A549 (cell line): ENCODE data around the gene FGD5. TPM values are rescaled to one million over a fixed set of nuclear protein-coding genes. Genes with fewer than 3 reads are reported as not detected.
A peak's percentile ranks its signal among the peaks of the same experiment; 100 is the strongest.

Experiments
- ATAC-seq, 2 experiments: fragments of 200-7000 bp in 1 of 2; fragments of >200 bp in 1 of 2; cut with Nextera tagmentation in 1 of 2; cut with Tn5 transposase in 1 of 2; 3 replicates each; pipeline versions ENCODE4 v1.8.0 to v1.9.1; 2018 to 2020; ENCODE audit warnings: mild to moderate bottlenecking in 1 of 2, moderate library complexity in 1 of 2
- CTCF ChIA-PET: fragments of 300-600 bp; sonication (Branson Sonifier 250); formaldehyde crosslinking; extraction: SDS; loops from one replicate; lab custom pipeline; 2021; ENCODE audit warnings: antibody characterized with exemption, inconsistent platforms; lab: Yijun Ruan, JAX
- POLR2A ChIA-PET: fragments of 350-600 bp; formaldehyde crosslinking; extraction: SDS; loops from one replicate; lab custom pipeline; 2021; ENCODE audit warnings: antibody characterized with exemption, inconsistent platforms; lab: Yijun Ruan, JAX
- DNase-seq, 2 experiments: peaks; one replicate each; pipeline versions ENCODE4 v3.0.0 to v3.0.0-alpha.2; 2011 to 2016; ENCODE audit warnings: low read depth in 1 of 2, low spot score in 1 of 2
- FAIRE-seq: peaks from 2 replicates; lab custom pipeline; 2011; peaks lifted over from hg19 to GRCh38; lab: Jason Lieb, UNC
- H3K27ac ChIP-seq, 2 experiments: fragments of >200 bp; sonication (Bioruptor Twin); formaldehyde crosslinking; 3 replicates each; pipeline ENCODE4 v1.5.1; 2016 to 2017
- H3K4me1 ChIP-seq: fragments of >200 bp; sonication (Bioruptor Twin); formaldehyde crosslinking; 3 replicates; pipeline ENCODE4 v1.6.1; 2016
- H3K4me2 ChIP-seq: fragments of >200 bp; sonication (Bioruptor Twin); formaldehyde crosslinking; 3 replicates; pipeline ENCODE4 v1.6.1; 2016
- H3K4me3 ChIP-seq: fragments of >200 bp; sonication (Bioruptor Twin); formaldehyde crosslinking; 3 replicates; pipeline ENCODE4 v1.5.1; 2016
- H3K9me3 ChIP-seq: fragments of >200 bp; sonication (Bioruptor Twin); formaldehyde crosslinking; 3 replicates; pipeline ENCODE4 v1.6.1; 2016
- CEBPB ChIP-seq, 2 experiments: fragments of >200 bp in 1 of 2; sonication (Bioruptor Twin) in 1 of 2; formaldehyde crosslinking in 1 of 2; IDR thresholded peaks; 2 replicates each; pipeline ENCODE4 v1.6.1; 2012 to 2016
- CHD2 ChIP-seq: fragments of 150-350 bp; IDR thresholded peaks from 2 replicates; pipeline ENCODE4 v1.6.1; 2014; ENCODE audit warnings: low read length; ENCODE audit not compliant: partially characterized antibody
- HDAC2 ChIP-seq: fragments of 200-600 bp; sonication (generic); IDR thresholded peaks from 2 replicates; pipeline ENCODE4 v1.6.1; 2016
- JUN ChIP-seq, 2 experiments: fragments of >200 bp; sonication (Bioruptor Twin); formaldehyde crosslinking; IDR thresholded peaks; 2 replicates in 1 of 2; 3 replicates in 1 of 2; pipeline ENCODE4 v1.6.1; 2016 to 2017
- JUNB ChIP-seq: fragments of >200 bp; sonication (Bioruptor Twin); formaldehyde crosslinking; IDR thresholded peaks from 2 replicates; pipeline ENCODE4 v1.6.1; 2016
- KDM1A ChIP-seq: fragments of 200-600 bp; sonication (generic); IDR thresholded peaks from 2 replicates; pipeline ENCODE4 v1.6.1; 2016; ENCODE audit warnings: low read depth, mild to moderate bottlenecking
- KDM5A ChIP-seq: fragments of 200-600 bp; sonication (generic); IDR thresholded peaks from 2 replicates; pipeline ENCODE4 v1.6.1; 2016; ENCODE audit warnings: antibody characterized with exemption, mild to moderate bottlenecking
- MAX ChIP-seq: IDR thresholded peaks from 2 replicates; pipeline ENCODE4 v1.6.1; 2012
- MAZ ChIP-seq: fragments of 150-350 bp; IDR thresholded peaks from 2 replicates; pipeline ENCODE4 v1.6.1; 2014; ENCODE audit warnings: antibody characterized with exemption, low read depth, low read length, borderline replicate concordance
- MYC ChIP-seq: IDR thresholded peaks from 2 replicates; pipeline ENCODE4 v1.6.1; 2012; ENCODE audit warnings: mild to moderate bottlenecking, inconsistent platforms, low read length, improper control_type of control experiment, borderline replicate concordance
- NR3C1 ChIP-seq: fragments of >200 bp; sonication (Bioruptor Twin); formaldehyde crosslinking; IDR thresholded peaks from 3 replicates; pipeline ENCODE4 v1.6.1; 2017
- PBX3 ChIP-seq: IDR thresholded peaks from 2 replicates; pipeline ENCODE4 v1.6.1; 2012
- PHF8 ChIP-seq: fragments of 200-600 bp; sonication (generic); IDR thresholded peaks from 2 replicates; pipeline ENCODE4 v1.6.1; 2016; ENCODE audit warnings: low read depth, mild to moderate bottlenecking, antibody characterized with exemption, moderate library complexity, borderline replicate concordance
- POLR2A ChIP-seq: IDR thresholded peaks from 2 replicates; pipeline ENCODE4 v1.6.1; 2012; ENCODE audit warnings: mild to moderate bottlenecking, low read length
- POLR2AphosphoS2 ChIP-seq: conservative IDR thresholded peaks from 2 replicates; pipeline ENCODE4 v1.6.1; 2012; ENCODE audit warnings: low read length, improper control_type of control experiment, inconsistent platforms
- RAD21 ChIP-seq, 2 experiments: fragments of >200 bp in 1 of 2; sonication (Bioruptor Twin) in 1 of 2; formaldehyde crosslinking in 1 of 2; IDR thresholded peaks in 1 of 2; conservative IDR thresholded peaks in 1 of 2; 2 replicates in 1 of 2; 3 replicates in 1 of 2; pipeline ENCODE4 v1.6.1; 2012 to 2018; ENCODE audit warnings: inconsistent platforms in 1 of 2
- RCOR1 ChIP-seq: fragments of 150-350 bp; IDR thresholded peaks from 2 replicates; pipeline ENCODE4 v1.6.1; 2014; ENCODE audit warnings: antibody characterized with exemption, low read length, low read depth
- REST ChIP-seq: fragments of 200-600 bp; sonication (generic); IDR thresholded peaks from 2 replicates; pipeline ENCODE4 v1.6.1; 2016; ENCODE audit warnings: antibody characterized with exemption, mild to moderate bottlenecking, moderate library complexity
- RFX5 ChIP-seq: fragments of 450-650 bp; IDR thresholded peaks from 2 replicates; pipeline ENCODE4 v1.7.1; 2014; ENCODE audit warnings: antibody characterized with exemption, mild to moderate bottlenecking, moderate library complexity
- RNF2 ChIP-seq: fragments of 200-600 bp; sonication (generic); IDR thresholded peaks from 2 replicates; pipeline ENCODE4 v1.6.1; 2016; ENCODE audit warnings: low read depth, mild to moderate bottlenecking, antibody characterized with exemption, moderate library complexity, borderline replicate concordance
- SMC3 ChIP-seq: fragments of >200 bp; sonication (Bioruptor Twin); formaldehyde crosslinking; IDR thresholded peaks from 3 replicates; pipeline ENCODE4 v1.6.1; 2018; ENCODE audit warnings: inconsistent platforms
- TFCP2L1 ChIP-seq: fragments of 250-450 bp; sonication (Bioruptor Pico); IDR thresholded peaks from 2 replicates; pipeline ENCODE4 v1.5.0; 2021; ENCODE audit warnings: mild to moderate bottlenecking
- ZFP36 ChIP-seq: fragments of 450-650 bp; IDR thresholded peaks from 2 replicates; pipeline ENCODE4 v1.6.1; 2014; ENCODE audit warnings: borderline replicate concordance; ENCODE audit not compliant: partially characterized antibody
- WGBS: methylation state at CpG from one replicate; pipeline ENCODE4 v1.1.6; 2017; ENCODE audit errors: missing lambda C conversion rate; 5-methylcytosine and 5-hydroxymethylcytosine counted together
- polyA plus RNA-seq, 4 experiments: library from polyadenylated mRNA; depleted of rRNA in 3 of 4; stranded (reverse); fragments of >200 nt; fragmentation: RNase III in 1 of 4; extraction: RNeasy Plus Mini Kit Qiagen cat#74134 plus additional on column Dnase treatment in 1 of 4; gene quantifications; 2 replicates in 3 of 4; 3 replicates in 1 of 4; pipeline ENCODE4 v1.2.3, GENCODE V29; 2011 to 2017
- TF ChIP-seq, protein P1 (sequence below): fragments of 250-450 bp; sonication (Bioruptor Pico); IDR thresholded peaks from 2 replicates; pipeline ENCODE4 v1.5.0; 2020; ENCODE audit warnings: low read depth, mild to moderate bottlenecking, moderate library complexity
- TF ChIP-seq, protein P2 (sequence below): IDR thresholded peaks from 2 replicates; pipeline ENCODE4 v1.6.1; 2012; ENCODE audit warnings: low read depth, borderline replicate concordance
- TF ChIP-seq, protein P3 (sequence below): fragments of >200 bp; sonication (Bioruptor Twin); formaldehyde crosslinking; IDR thresholded peaks from 3 replicates; pipeline ENCODE4 v1.6.1; 2016

FGD5 gene
- polyA plus RNA-seq, 2 of the 4 experiments (the other 2 are of a cell fraction), result 0.16 TPM; not detected in 1

- Histone ChIP-seq H3K4me1 (peaks cover 29% of the 10 kb centered on the region), H3K4me2 (peak overlapping the region; percentile 82), H3K9me3 (no peaks in the 10 kb centered on the region), H3K27ac (peak overlapping the region; percentile 92 to 98), H3K4me3 (peak overlapping the region; percentile 91)
- ChIA-PET POLR2A (interaction anchor here (0.6 to 1.0 kb wide), 10 partner anchors 9 to 481 kb away, joined by 3 to 6 read pairs (median 3); partner anchors contain the start of genes CCDC174 and MRPS25), CTCF (no interaction called here)
- DNase-seq (peak; percentile 96 to 97), ATAC-seq (peak; percentile 91 to 96), FAIRE-seq (no peak)
- TF ChIP-seq TFCP2L1 (CRISPR knock-in tag) (no peak), MAX (peak; percentile 19; the same call in 1 of the 2 replicates), RAD21 (conservative IDR thresholded peaks at IDR 0.05 in 1 of 2, IDR thresholded peaks at IDR 0.05 in 1 of 2) (no peak), JUN (IDR thresholded peaks at IDR 0.05) (peak in 1 of 2 experiments; percentile 29; a peak in 1 of 5 replicates), REST (no peak; the same call in 1 of the 2 replicates), PBX3 (peak; percentile 96), PHF8 (peak; percentile 64; the same call in 1 of the 2 replicates), RFX5 (0 out of 2 replicates have a peak, but pooled peaks have one; percentile 50), NR3C1 (no peak), HDAC2 (no peak), SMC3 (no peak), KDM1A (no peak), POLR2A (peak; percentile 6)
- TF ChIP-seq, protein P1, sequence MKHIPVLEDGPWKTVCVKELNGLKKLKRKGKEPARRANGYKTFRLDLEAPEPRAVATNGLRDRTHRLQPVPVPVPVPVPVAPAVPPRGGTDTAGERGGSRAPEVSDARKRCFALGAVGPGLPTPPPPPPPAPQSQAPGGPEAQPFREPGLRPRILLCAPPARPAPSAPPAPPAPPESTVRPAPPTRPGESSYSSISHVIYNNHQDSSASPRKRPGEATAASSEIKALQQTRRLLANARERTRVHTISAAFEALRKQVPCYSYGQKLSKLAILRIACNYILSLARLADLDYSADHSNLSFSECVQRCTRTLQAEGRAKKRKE, result no peak
- 2% methylated on average over 31 of the region's 79 CpGs for WGBS
These were observed 129.3 kb downstream of the FGD5 start for GRCh38 chr3:14947886-14948608.

DNA sequence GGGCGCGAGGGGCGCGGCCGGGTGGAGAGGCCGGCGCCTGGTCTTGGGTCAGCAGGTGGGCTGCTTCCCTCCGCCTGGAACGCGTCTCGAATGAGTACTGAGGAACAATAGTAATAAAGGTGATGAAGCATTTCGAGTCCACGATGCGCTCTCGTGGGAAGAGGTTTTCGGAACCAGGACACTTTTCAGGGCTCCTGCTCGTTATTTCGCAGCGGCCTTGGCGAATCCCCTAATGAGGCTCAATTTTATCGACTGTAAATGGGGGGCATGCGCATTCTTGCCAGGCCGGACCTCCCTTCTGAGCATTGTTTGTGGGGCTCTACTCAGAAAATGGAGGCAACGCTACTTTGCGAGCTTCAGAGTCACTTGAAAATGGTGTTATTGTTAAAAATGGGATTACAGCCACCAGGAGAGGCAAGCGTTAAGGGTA is 129.9 kb downstream of the FGD5 start:
- H3K27ac ChIP-seq, result peak overlapping the region; percentile 92 to 98
- 3% methylated on average over 23 of the region's 26 CpGs for WGBS
- TF ChIP-seq PHF8 (peak; percentile 38; the same call in 1 of the 2 replicates), KDM1A (no peak), KDM5A (no peak), NR3C1 (no peak), POLR2AphosphoS2 (no peak), CHD2 (no peak), RNF2 (no peak), CEBPB (IDR thresholded peaks at IDR 0.05) (no peak), RFX5 (no peak), ZFP36 (no peak), JUN (IDR thresholded peaks at IDR 0.05) (0 out of 5 replicates have a peak, but pooled peaks of 1 of the 2 experiments have one; percentile 18), RCOR1 (no peak), JUNB (no peak), POLR2A (peak; percentile 64), MAZ (no peak), MYC (no peak)
- TF ChIP-seq, protein P2, sequence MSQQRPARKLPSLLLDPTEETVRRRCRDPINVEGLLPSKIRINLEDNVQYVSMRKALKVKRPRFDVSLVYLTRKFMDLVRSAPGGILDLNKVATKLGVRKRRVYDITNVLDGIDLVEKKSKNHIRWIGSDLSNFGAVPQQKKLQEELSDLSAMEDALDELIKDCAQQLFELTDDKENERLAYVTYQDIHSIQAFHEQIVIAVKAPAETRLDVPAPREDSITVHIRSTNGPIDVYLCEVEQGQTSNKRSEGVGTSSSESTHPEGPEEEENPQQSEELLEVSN, result no peak
- TF ChIP-seq, protein P3, sequence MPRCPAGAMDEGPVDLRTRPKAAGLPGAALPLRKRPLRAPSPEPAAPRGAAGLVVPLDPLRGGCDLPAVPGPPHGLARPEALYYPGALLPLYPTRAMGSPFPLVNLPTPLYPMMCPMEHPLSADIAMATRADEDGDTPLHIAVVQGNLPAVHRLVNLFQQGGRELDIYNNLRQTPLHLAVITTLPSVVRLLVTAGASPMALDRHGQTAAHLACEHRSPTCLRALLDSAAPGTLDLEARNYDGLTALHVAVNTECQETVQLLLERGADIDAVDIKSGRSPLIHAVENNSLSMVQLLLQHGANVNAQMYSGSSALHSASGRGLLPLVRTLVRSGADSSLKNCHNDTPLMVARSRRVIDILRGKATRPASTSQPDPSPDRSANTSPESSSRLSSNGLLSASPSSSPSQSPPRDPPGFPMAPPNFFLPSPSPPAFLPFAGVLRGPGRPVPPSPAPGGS, result no peak

More for the DNA sequence above, 129.9 kb downstream of the FGD5 start:
- no peaks in the 10 kb centered on the region for H3K9me3 ChIP-seq
- H3K4me1 ChIP-seq, result peaks cover 24% of the 10 kb centered on the region
- DNase-seq (peak; percentile 11 to 21), FAIRE-seq (no peak), ATAC-seq (peak; percentile 1 to 2; a peak in 1 of 6 replicates)
- peak overlapping the region; percentile 82 for H3K4me2 ChIP-seq
- ChIA-PET POLR2A (interaction anchor here (0.6 to 1.0 kb wide), 8 partner anchors 8 to 480 kb away, joined by 3 to 6 read pairs (median 4); partner anchors contain the start of genes CCDC174 and MRPS25), CTCF (no interaction called here)
- H3K4me3 ChIP-seq, result peak overlapping the region; percentile 91
